IPS-15b (cell line): Measurements from ENCODE around the gene TSPAN18.

Source experiments
- H3K27me3 ChIP-seq: one replicate; pipeline ENCODE4 v1.6.1; 2013; ENCODE audit warnings: low read length; ENCODE audit not compliant: control insufficient read depth, insufficient read depth
- H3K36me3 ChIP-seq: one replicate; pipeline ENCODE4 v1.6.1; 2013; ENCODE audit warnings: low read length; ENCODE audit not compliant: control insufficient read depth, insufficient read depth
- H3K4me1 ChIP-seq: one replicate; pipeline ENCODE4 v1.6.1; 2013; ENCODE audit warnings: mild to moderate bottlenecking, low read length; ENCODE audit not compliant: control insufficient read depth, insufficient read depth
- H3K4me3 ChIP-seq: one replicate; pipeline ENCODE4 v1.5.1; 2013; ENCODE audit warnings: low read depth, low read length
- H3K9ac ChIP-seq: one replicate; pipeline ENCODE4 v1.6.1; 2013; ENCODE audit warnings: low read depth, mild to moderate bottlenecking, low read length
- H3K9me3 ChIP-seq: one replicate; pipeline ENCODE4 v1.6.1; 2013; ENCODE audit warnings: mild to moderate bottlenecking, low read length; ENCODE audit not compliant: control insufficient read depth, insufficient read depth

The TSPAN18 gene

DNA sequence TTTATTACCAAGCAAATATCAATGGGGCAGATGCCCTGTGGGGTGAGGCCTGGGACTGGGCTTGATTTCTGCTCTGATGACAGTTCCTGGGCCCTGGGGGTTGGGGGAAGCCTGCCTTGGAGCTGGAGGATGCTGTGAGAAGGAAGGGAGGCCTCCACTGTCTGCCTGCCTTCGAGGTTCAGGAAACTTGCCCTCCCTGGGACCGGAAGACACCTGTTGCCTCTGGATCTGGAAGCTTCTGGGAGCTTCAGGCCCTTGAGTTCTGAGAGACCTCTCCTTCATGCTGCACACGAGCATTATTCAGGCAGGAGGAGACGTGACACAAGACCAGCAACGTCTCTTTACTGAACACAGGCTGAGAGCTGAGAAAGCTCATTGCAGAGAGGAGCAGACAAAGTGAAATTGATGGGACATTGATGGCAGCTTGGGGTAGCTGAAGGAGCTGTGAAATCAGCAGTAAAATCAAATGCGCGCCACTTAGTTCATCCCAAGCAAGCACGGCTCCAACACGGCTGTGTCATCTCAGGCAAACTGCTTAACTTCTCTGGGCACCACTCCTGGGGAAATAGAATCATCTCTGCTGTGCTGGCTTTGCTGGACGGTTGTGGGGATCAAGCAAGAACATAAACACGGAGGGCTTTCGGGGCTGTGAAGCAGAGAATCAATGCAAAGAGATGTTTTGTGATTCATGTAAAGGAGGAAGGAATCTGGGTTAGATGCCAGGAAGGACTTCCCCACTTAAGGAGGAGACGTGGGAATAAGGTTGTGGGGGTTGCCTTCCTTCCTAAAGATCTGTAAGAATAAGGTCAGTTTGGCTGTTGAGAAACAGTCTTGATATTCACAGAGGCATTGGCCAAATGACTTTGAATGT, 159.4 kb downstream of the TSPAN18 start:
- Histone ChIP-seq H3K4me1 (no peaks in the 10 kb centered on the region), H3K36me3 (no peaks in the 10 kb centered on the region), H3K4me3 (no peak overlapping the region), H3K9ac (no peak overlapping the region), H3K27me3 (no peaks in the 10 kb centered on the region), H3K9me3 (no peaks in the 10 kb centered on the region)

DNA sequence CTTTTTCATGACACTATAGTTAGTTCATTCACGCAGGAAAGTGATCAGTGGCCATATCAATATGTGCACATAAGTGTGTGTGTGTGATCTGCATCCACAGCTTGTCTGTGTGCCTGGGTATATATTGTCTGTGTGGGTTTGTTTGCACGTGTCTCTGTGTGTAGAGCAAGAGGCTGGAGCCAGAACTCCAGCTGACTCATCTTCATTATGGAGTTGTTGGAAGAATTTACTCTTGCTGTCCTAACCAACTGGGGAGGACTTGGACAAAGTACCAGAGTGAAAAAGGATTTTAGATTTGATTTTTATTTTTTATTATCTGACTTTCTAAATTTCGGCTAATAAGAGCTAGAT, 160.0 kb downstream of the TSPAN18 start:
- Histone ChIP-seq H3K9ac (no peak overlapping the region), H3K36me3 (no peaks in the 10 kb centered on the region), H3K27me3 (no peaks in the 10 kb centered on the region), H3K4me3 (no peak overlapping the region), H3K9me3 (no peaks in the 10 kb centered on the region), H3K4me1 (no peaks in the 10 kb centered on the region)

DNA sequence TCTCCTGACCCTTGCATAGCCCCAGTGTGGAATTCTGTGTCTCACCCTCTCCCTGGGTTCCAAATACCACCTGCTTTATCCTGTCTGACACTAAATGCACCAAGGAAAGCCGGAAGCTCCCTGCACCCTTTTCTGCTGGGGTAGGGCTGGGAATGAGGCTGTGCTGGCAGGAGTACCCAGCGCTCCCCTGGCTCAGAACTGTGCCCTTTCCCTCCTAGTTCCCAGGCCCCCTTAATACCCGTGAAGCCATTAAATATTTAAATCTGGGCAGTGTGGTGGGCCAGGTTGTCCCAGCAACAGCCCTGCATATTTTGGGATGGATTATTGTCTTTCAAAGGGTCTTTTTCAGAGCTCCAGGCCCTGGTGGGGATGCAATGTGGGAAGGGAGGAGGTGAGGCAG, 160.9 kb downstream of the TSPAN18 start:
- H3K9me3 ChIP-seq = no peaks in the 10 kb centered on the region
- no peaks in the 10 kb centered on the region for H3K36me3 ChIP-seq
- no peaks in the 10 kb centered on the region for H3K27me3 ChIP-seq
- no peak overlapping the region for H3K4me3 ChIP-seq
- H3K9ac ChIP-seq = no peak overlapping the region
- H3K4me1 ChIP-seq = no peaks in the 10 kb centered on the region

DNA sequence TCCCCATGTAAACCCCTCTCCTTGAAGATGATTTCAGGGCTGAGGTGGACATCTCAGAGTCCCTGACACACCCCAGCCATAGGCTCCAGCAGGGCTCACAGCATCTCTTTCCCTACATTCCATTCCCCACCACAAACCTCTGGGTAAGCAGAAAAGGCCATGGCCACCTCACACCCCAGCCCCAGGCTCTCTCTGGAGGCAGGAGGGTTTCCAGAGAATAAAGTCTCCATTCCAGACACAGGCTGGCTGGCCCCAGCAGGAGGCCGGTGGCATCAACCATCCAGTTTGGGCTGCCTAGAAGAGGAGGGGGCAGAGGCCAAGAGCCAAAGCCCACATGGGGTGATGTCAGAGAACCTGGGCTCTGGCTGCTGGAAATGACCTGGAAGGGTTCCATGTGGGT, 162.5 kb downstream of the TSPAN18 start:
- Histone ChIP-seq H3K27me3 (no peaks in the 10 kb centered on the region), H3K9ac (no peak overlapping the region), H3K9me3 (no peaks in the 10 kb centered on the region), H3K36me3 (no peaks in the 10 kb centered on the region), H3K4me1 (peaks cover 10% of the 10 kb centered on the region), H3K4me3 (no peak overlapping the region)

DNA sequence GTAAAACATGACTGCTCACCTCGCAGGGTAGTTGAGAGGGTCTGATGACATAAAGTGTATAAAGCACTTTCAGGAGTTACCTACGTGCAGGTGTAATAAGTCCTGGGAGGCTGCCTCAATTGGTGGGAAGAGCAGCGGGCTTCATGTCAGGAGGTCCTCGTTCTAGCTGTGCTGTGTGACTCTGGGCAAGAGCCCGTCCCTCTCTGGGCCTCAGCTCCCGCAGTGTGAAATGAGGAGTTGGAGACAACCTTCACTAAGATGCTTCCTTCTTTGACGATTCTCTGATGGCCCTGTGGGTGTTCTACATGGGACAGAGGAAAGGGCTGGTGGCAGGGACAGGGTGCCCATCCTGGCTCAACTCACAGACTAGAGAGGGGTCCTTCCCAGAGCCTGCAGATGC, 166.1 kb downstream of the TSPAN18 start:
- no peak overlapping the region for H3K9ac ChIP-seq
- H3K9me3 ChIP-seq = no peaks in the 10 kb centered on the region
- H3K27me3 ChIP-seq = peaks cover 3% of the 10 kb centered on the region
- peaks cover 10% of the 10 kb centered on the region for H3K4me1 ChIP-seq
- H3K36me3 ChIP-seq = no peaks in the 10 kb centered on the region
- no peak overlapping the region for H3K4me3 ChIP-seq

DNA sequence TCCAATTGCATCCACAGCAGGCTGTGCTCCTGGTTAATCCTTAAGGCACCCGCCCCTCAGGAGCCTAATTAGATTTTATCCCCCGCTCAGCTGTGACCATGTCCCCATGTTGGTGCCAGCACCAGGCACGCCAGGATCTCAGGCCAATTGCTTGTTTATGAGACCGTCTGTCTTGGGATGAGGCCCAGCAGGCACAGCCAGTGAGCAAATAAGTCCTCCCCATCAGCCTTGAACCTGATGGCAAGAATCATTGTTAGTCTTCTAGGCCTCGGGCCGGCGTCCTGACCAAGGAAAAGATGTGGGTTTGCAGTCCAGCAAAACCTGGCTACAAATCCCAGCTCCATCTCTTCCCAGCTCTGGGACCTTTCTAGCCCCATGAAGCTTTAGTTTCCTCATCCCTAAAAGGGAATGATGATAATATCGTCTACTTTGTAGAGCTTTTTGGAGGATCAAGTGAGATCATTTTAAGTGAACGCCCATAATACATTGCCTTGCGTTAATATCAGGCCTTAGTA, 166.6 kb downstream of the TSPAN18 start:
- H3K27me3 ChIP-seq = peaks cover 3% of the 10 kb centered on the region
- H3K4me3 ChIP-seq = no peak overlapping the region

DNA sequence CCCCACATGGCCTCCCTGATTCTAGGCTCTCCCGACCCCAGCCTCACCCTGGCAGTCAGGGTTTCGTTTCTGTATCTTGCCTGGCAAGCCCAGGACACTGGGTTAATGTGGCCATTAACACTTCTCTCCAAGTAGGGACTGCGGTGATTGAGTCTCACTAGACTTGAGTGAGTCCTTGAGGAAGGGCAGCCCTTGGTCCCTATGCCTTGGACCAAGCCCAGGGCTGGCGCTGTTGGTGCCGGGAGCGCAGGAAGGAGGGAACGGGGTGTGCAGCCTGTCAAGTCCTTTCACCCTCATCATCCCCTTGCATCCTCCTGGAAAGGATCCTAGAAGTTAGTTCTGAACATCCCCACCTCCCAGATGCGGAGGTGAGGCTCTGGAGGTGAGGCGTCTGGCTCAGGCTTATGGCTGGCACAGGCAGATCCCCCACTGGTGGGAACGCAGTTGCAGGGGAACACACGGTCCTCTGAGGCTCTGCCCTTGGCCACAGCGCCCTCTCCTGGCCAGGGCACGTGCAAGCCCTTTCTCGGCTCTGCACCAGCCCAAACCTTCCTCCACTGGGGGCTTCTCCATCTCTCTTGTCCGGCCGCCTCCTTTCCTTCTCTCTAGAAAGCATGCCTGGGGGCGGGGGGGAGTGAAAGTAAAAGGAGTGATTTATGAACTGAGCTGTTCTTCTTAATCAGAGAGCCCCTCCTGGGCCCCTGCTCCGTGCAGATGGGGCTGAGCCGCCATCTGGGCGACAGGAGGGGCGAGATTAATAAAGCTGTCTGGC, 167.3 kb downstream of the TSPAN18 start:
- H3K4me3 ChIP-seq = no peak overlapping the region
- H3K27me3 ChIP-seq = peaks cover 3% of the 10 kb centered on the region
- peaks cover 10% of the 10 kb centered on the region for H3K4me1 ChIP-seq
- peaks cover 2% of the 10 kb centered on the region for H3K9me3 ChIP-seq
- H3K9ac ChIP-seq = no peak overlapping the region
- H3K36me3 ChIP-seq = no peaks in the 10 kb centered on the region

More for the DNA sequence above, 166.6 kb downstream of the TSPAN18 start:
- no peaks in the 10 kb centered on the region for H3K9me3 ChIP-seq
- peaks cover 10% of the 10 kb centered on the region for H3K4me1 ChIP-seq
- no peak overlapping the region for H3K9ac ChIP-seq
- no peaks in the 10 kb centered on the region for H3K36me3 ChIP-seq

DNA sequence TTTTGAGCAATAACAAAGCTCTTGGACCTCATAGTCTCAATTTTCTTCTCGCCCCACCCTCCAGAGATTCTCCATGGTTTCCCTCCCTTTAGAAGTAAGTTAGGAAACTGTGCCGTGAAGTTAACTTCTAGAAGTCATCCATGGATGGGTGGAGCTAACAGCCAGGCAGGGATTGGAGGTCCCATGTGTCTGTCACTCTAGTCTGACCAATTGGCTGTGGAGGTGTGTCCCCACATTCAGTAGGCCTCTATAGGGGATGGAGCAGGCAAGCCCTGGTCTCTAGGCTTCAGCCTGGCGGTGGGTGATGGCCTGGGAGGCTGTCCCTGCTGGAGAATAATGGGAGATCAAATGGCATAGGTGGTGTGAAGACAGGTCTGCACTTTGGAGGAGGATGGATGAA, 173.2 kb downstream of the TSPAN18 start:
- Histone ChIP-seq H3K9me3 (peaks cover 2% of the 10 kb centered on the region), H3K36me3 (no peaks in the 10 kb centered on the region), H3K4me1 (peaks cover 1% of the 10 kb centered on the region), H3K4me3 (no peak overlapping the region), H3K9ac (no peak overlapping the region), H3K27me3 (peaks cover 3% of the 10 kb centered on the region)

DNA sequence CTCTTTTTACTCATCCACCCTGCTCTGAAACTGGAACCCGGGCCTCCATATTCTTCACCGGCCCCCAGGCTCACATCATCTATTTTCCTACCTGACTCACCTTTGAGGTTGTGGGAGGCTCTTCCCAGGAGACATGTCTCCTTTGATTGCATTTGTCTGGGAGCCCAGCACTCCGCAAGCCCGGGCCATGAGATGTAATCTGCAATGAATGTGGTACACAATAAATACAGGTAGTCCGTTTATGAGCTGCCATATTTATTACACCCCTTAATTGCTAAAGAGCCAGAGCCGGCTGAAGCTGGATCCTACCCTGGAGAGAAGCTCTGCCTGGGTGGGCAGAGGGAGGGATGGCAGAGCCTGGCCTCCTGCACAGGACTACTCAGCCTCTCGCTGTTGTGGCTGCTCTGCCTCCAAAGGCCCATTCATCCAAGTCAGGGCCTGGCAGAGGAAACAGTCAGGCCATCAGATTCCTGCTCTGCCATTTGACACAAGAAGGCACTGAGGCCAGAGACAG, 174.4 kb downstream of the TSPAN18 start:
- no peaks in the 10 kb centered on the region for H3K27me3 ChIP-seq
- H3K4me3 ChIP-seq = no peak overlapping the region
- H3K36me3 ChIP-seq = no peaks in the 10 kb centered on the region
- H3K9me3 ChIP-seq = peaks cover 2% of the 10 kb centered on the region
- peaks cover 12% of the 10 kb centered on the region for H3K4me1 ChIP-seq
- no peak overlapping the region for H3K9ac ChIP-seq

DNA sequence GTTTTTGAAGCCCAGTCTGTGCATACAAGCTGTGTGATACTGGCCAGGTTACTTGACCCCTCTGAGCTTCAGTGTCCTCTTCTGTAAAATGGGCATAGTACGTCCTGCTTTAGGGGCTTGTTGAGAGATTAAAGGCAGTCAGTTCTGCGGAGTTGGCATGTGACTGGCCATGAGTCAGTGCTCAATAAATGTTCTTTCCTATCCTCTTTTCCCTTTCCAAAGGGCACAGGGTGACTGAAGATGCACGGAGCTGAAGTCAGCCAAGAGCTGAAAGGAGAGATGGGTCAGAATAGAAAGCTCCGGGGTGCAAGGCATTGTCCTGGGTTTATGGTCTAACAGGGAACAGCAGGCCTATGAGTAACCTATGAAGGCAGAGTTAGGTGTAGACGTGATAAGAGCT, 175.0 kb downstream of the TSPAN18 start:
- Histone ChIP-seq H3K4me3 (no peak overlapping the region), H3K9ac (no peak overlapping the region), H3K27me3 (no peaks in the 10 kb centered on the region), H3K4me1 (peaks cover 12% of the 10 kb centered on the region), H3K36me3 (no peaks in the 10 kb centered on the region), H3K9me3 (peaks cover 2% of the 10 kb centered on the region)

DNA sequence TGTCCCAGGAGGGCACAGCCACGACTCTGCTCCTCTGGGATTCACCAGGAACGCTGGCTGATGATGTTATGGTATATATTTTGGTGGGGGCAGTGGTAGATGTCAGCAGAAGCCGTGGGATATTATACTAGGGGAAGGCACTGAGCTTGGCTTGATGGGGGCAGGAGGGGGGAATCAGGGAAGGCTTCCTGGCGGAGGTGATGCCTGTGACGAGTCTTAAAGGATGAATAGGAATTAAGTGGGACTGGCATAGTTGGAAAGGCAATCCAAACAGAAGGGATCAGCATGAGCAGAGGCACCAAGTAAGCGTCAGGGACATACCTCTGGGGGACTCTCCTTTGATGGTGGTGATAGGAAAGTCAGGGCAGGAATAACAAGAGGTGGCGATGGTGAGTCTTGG, 176.3 kb downstream of the TSPAN18 start:
- H3K9ac ChIP-seq = no peak overlapping the region
- H3K4me1 ChIP-seq = peaks cover 12% of the 10 kb centered on the region
- H3K36me3 ChIP-seq = no peaks in the 10 kb centered on the region
- no peaks in the 10 kb centered on the region for H3K27me3 ChIP-seq
- no peak overlapping the region for H3K4me3 ChIP-seq
- peaks cover 2% of the 10 kb centered on the region for H3K9me3 ChIP-seq
